KMS-11 (cell line): Measurements from ENCODE around the gene ADGRL1.
"Not testable (repeated sequence)": the region's sequence is repeated elsewhere in the genome, so short reads cannot be mapped to it uniquely, and the experiment has no call there.

Experiments used
- H2AFZ ChIP-seq: fragments of 200-600 bp; sonication (generic); 2 replicates; pipeline ENCODE4 v1.6.1; 2016; ENCODE audit warnings: antibody characterized with exemption, mixed run types, low read depth
- H3K27ac ChIP-seq: fragments of 200-600 bp; sonication (generic); 2 replicates; pipeline ENCODE4 v1.6.1; 2016; ENCODE audit warnings: mild to moderate bottlenecking, mixed run types
- H3K27me3 ChIP-seq: fragments of 200-600 bp; sonication (generic); 2 replicates; pipeline ENCODE4 v1.6.1; 2017; ENCODE audit warnings: mild to moderate bottlenecking, low read depth, mixed run types, moderate library complexity; ENCODE audit not compliant: insufficient read depth
- H3K36me3 ChIP-seq: fragments of 200-600 bp; sonication (generic); 2 replicates; pipeline ENCODE4 v1.6.1; 2017; ENCODE audit warnings: mild to moderate bottlenecking, mixed run types; ENCODE audit not compliant: insufficient read depth
- H3K4me1 ChIP-seq: fragments of 200-600 bp; sonication (generic); 2 replicates; pipeline ENCODE4 v1.6.1; 2016; ENCODE audit warnings: mild to moderate bottlenecking, low read depth, mixed run types; ENCODE audit not compliant: poor library complexity, severe bottlenecking
- H3K4me2 ChIP-seq: fragments of 200-600 bp; sonication (generic); 2 replicates; pipeline ENCODE4 v1.7.0; 2016; ENCODE audit warnings: mild to moderate bottlenecking, mixed run types
- H3K4me3 ChIP-seq: fragments of 200-600 bp; sonication (generic); IDR thresholded peaks from 2 replicates; pipeline ENCODE4 v1.6.1; 2017; ENCODE audit warnings: low read depth, low read length, mixed read lengths; ENCODE audit not compliant: insufficient read depth
- H3K79me2 ChIP-seq: fragments of 200-600 bp; sonication (generic); 2 replicates; pipeline ENCODE4 v1.6.1; 2016; ENCODE audit warnings: low read depth, mixed run types; ENCODE audit not compliant: insufficient read depth
- H3K9ac ChIP-seq: fragments of 200-600 bp; sonication (generic); 2 replicates; pipeline ENCODE4 v1.6.1; 2016; ENCODE audit warnings: mild to moderate bottlenecking, mixed run types
- H4K20me1 ChIP-seq: fragments of 200-600 bp; sonication (generic); 2 replicates; pipeline ENCODE4 v1.6.1; 2016; ENCODE audit warnings: mild to moderate bottlenecking, mixed run types; ENCODE audit not compliant: insufficient read depth

The ADGRL1 gene

DNA sequence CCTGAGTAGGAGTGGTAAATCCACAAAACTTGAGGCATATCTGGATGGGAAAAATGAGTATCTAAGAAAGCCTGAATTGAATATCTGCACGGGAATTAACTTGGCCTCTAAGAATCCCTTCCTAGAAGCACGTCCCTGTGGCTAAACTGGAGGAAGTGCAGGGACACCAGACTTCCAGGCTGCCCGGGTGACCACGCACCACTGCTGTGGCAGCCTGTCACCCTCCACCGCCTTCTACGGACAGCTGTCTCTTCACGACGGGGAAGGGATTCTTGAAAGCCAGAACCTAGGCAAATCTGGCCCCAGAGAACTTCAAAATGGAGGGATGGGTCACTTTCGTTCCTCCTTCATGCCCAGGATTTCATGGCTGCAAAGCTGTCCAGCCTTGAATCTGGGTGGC lies 2.5 kb upstream of the ADGRL1 start:
- H3K27me3 ChIP-seq: peaks cover 49% of the 10 kb centered on the region; the same call in 1 of the 2 replicates
- not testable (repeated sequence) for H3K9ac ChIP-seq, H3K4me2 ChIP-seq, H4K20me1 ChIP-seq, H3K27ac ChIP-seq, H3K36me3 ChIP-seq, H2AFZ ChIP-seq, H3K79me2 ChIP-seq, H3K4me3 ChIP-seq, H3K4me1 ChIP-seq

DNA sequence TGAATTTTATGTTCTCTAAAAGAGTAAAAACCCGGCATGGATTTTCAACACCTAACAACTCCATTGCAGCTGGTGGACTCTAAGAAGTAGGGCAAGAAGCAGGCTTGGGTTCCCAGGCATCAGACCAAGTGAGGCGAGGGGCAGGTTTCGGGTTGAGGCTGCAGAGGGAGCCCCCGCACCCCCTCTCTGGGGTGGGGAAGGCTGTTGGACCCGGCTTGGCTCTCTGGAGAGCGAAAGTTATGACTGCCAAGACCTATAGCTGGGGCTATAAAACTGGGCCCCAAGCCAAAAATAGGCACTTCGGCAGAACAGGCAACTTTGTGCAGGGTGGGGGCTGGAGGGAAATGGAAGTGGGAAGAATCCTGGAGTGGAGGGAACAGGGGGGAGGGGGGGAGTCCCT lies 1.8 kb upstream of the ADGRL1 start:
- H3K79me2 ChIP-seq, H3K4me2 ChIP-seq, H3K4me1 ChIP-seq, H2AFZ ChIP-seq, H3K9ac ChIP-seq, H3K4me3 ChIP-seq, H3K27ac ChIP-seq, H3K36me3 ChIP-seq, H4K20me1 ChIP-seq: not testable (repeated sequence)
- peaks cover 49% of the 10 kb centered on the region; the same call in 1 of the 2 replicates for H3K27me3 ChIP-seq

DNA sequence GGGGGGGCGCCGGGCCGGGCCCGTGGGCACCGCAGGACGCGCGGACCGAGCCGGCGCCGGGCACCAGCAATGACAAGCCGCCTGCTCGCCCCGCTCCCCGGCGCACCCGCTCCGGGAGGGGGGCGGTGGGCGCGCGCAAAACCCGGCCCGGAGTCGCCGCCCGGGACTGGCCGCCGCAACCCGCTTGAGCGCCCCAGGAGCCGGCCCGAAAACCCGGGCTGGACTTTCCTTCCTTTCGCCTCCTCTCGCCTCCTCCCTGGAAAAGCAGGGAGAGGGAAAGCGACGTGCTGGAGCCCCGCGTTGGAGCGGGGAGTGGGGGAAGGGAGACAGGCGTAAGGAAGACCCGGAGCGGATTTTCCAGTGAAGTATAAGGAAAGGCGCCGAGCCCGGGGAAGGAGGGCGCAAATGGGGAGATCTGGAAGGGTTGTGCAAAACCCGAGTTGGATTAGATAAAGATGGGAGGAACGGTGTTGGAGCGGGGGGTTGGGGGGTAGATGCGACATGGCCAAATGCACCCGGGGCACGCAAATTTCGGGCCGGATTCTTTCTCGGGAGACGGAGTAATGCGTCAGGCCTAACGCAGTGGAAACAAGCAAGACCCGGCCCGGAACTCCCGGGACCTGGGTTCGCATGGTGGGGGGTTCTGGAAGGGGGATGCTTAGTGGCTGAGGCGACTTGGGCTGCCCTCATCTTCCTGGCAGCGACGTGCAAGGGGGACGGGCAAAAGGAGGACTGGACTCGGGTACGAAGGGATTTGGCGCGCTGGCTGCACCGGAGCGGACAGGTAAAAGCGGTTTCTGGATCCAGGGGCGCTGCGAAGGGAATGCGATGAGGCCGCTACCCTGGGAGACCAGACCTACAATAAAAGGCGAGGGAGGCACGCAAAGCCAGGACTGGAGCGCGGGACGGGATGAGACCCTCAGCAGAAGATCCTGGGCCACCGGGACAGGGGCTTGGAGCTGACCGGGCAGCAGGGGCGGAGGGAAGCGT lies 1.1 kb upstream of the ADGRL1 start:
- peak overlapping the region; percentile 63 for H2AFZ ChIP-seq
- H3K9ac ChIP-seq, H3K27ac ChIP-seq: not testable (repeated sequence)

DNA sequence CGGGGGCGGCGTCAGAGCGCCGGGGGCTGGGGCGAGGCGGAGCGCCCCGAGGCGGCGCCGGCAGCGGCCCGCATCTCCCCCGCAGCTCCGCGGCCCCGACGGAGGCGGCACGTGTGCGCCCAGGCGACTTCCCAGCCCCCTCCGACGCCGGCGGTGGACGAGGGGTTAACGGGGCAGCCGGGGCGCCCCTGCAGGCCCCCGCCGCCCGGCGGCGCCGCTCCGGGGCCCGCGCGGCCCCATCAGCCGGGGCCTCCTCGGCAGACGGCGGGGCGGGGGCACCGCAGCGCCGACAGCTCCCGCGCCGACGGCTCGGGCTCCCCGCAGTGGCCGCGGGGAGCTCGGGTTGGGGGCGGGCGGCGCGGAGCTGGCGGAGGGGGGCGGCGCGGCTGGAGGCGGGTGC lies 339 bp upstream of the ADGRL1 start:
- H3K4me2 ChIP-seq: not testable (repeated sequence)

More for the DNA sequence above, 1.1 kb upstream of the ADGRL1 start:
- H3K36me3 ChIP-seq, H3K4me1 ChIP-seq, H3K79me2 ChIP-seq, H3K4me3 ChIP-seq, H4K20me1 ChIP-seq: not testable (repeated sequence)
- H3K27me3 ChIP-seq: peaks cover 47% of the 10 kb centered on the region; the same call in 1 of the 2 replicates
- H3K4me2 ChIP-seq: peak overlapping the region; percentile 37; the same call in 1 of the 2 replicates

DNA sequence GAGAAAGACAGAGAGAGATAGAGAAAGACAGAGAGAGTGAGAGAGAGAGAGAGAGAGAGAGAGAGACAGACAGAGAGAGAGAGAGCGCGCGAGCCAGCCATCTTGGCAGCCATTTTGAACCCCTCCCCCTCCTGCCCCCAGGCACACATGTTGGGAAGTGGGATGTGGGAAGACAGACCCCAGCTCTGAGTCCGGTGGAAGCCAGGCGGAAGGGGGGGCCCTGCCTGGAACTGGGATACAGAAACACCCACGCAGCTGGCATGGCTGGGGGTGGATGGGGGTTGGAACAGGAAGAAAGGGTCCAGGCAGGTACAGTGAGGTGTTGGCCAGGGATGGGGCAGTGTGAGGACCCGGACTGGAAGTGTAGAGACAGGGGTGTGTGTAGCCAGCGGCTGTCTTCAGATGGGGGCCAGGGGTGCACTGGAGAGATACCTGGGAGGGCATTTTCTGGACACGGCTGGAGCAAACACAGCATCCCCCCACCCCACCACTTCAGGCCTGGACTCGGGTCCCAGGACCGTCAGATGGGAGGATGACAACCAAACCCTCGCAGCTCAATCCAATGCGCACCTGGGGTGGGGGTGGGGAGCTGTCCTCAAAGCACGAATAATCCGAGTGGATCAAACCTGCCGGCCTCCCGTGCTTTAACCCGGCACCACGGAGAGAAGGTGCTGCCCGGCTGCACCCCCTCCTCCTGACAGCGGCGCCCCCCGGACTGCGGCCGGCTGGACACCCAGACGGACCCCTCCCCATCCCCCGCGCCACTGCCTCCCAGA lies 1.1 kb downstream of the ADGRL1 start:
- not testable (repeated sequence) for H3K79me2 ChIP-seq, H3K4me1 ChIP-seq, H3K27ac ChIP-seq, H3K36me3 ChIP-seq, H3K4me3 ChIP-seq, H2AFZ ChIP-seq, H3K4me2 ChIP-seq, H3K9ac ChIP-seq, H4K20me1 ChIP-seq
- peaks cover 37% of the 10 kb centered on the region; the same call in 1 of the 2 replicates for H3K27me3 ChIP-seq

More for the DNA sequence above, 339 bp upstream of the ADGRL1 start:
- not testable (repeated sequence) for H2AFZ ChIP-seq, H3K4me1 ChIP-seq, H4K20me1 ChIP-seq, H3K79me2 ChIP-seq, H3K9ac ChIP-seq, H3K36me3 ChIP-seq, H3K4me3 ChIP-seq, H3K27ac ChIP-seq
- H3K27me3 ChIP-seq: peaks cover 45% of the 10 kb centered on the region; the same call in 1 of the 2 replicates

DNA sequence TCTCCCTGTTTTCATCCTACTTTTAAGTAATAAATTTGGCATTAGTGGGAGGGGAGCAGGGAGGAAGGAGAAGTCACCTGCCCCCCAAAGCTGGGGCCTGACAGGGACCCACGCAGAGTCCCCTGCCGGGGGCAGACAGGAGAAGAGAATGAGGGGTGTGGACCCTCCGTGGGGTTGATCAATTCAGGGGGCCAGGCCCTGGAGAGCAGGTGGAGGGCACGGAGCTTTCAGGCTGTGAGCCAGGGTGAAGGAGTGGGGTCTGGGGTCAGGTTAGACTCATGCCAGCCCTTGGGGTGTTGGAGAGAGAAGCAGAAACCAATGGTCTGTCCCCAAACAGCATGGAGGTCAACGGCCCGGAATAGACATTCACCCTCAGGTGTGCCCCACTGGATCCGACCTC lies 1.8 kb downstream of the ADGRL1 start:
- H3K79me2 ChIP-seq, H2AFZ ChIP-seq, H3K4me3 ChIP-seq, H3K9ac ChIP-seq, H3K36me3 ChIP-seq, H3K27ac ChIP-seq, H3K4me1 ChIP-seq, H3K4me2 ChIP-seq, H4K20me1 ChIP-seq: not testable (repeated sequence)
- H3K27me3 ChIP-seq: peaks cover 37% of the 10 kb centered on the region; the same call in 1 of the 2 replicates

DNA sequence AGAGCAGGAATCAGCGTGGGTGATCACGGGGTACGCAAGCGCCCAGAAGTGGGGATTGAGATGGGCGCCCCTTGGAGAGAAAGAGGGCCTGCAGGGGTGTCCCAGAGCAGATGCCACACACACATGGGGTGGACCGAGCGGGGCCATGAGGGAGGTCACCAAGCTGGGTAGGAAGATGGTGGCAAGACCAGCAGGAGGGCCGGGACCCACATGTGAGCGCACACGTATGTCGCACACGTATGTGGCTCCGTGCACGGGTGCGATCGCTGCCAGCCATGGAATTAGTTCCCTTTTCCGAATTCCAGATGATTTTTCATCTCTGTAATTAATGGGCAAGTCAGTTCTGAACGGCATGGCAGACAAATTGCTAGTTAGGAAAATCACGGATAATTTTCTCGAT lies 2.2 kb downstream of the ADGRL1 start:
- not testable (repeated sequence) for H4K20me1 ChIP-seq, H3K27ac ChIP-seq, H3K4me1 ChIP-seq, H2AFZ ChIP-seq, H3K9ac ChIP-seq, H3K4me3 ChIP-seq, H3K36me3 ChIP-seq, H3K79me2 ChIP-seq, H3K4me2 ChIP-seq
- H3K27me3 ChIP-seq: peaks cover 34% of the 10 kb centered on the region; the same call in 1 of the 2 replicates
